ENCODE data around the gene ARL14EPL. TPM values are rescaled to one million over a fixed set of nuclear protein-coding genes. Genes with fewer than 3 reads are reported as not detected.

ARL14EPL gene
- total and polyA plus RNA-seq, 2 donors (not counting 3 experiments of a cell fraction or from before 2014, with no cell fraction given), result 0.10 to 0.58 TPM

- Histone ChIP-seq H3K27ac (ENCODE audit: insufficient read depth, low read depth, low read length) (no peak overlapping the region), H3K9ac (replicated peaks; ENCODE audit: extremely low read depth, insufficient read depth, low read length) (no peak overlapping the region), H3K9me3 (replicated peaks; ENCODE audit: control insufficient read depth, insufficient read depth, low read length) (no peaks in the 10 kb centered on the region), H3K9me1 (replicated peaks; ENCODE audit: control insufficient read depth, extremely low read depth, insufficient read depth, low read length) (no peaks in the 10 kb centered on the region), H3K4me2 (ENCODE audit: insufficient read depth, low read length) (no peak overlapping the region), H2AFZ (ENCODE audit: low read depth, low read length) (no peak overlapping the region), H3K4me1 (ENCODE audit: control insufficient read depth, extremely low read depth, insufficient read depth, low read length) (no peaks in the 10 kb centered on the region), H3K27me3 (ENCODE audit: control insufficient read depth in 2 of 2, insufficient read depth in 2 of 2, low read length in 2 of 2) (peaks cover 0 to 2% of the 10 kb centered on the region in 2 experiments), H3K36me3 (ENCODE audit: control insufficient read depth in 2 of 2, extremely low read depth in 1 of 2, insufficient read depth in 2 of 2, low read length in 2 of 2) (no peaks in the 10 kb centered on the region), H3K79me2 (ENCODE audit: control insufficient read depth, insufficient read depth, low read length) (no peaks in the 10 kb centered on the region), H3K4me3 (replicated peaks in 1 of 3; ENCODE audit: insufficient read depth in 1 of 3, low read depth in 1 of 3, low read length in 3 of 3) (no peak overlapping the region), H4K20me1 (replicated peaks; ENCODE audit: control insufficient read depth, extremely low read depth, insufficient read depth, low read length) (no peaks in the 10 kb centered on the region)
- no peak for FAIRE-seq
- no peak for DNase-seq (ENCODE audit: low read depth, low spot score)
- no peak for TF ChIP-seq EZH2 (IDR thresholded peaks at IDR 0.05; ENCODE audit: borderline replicate concordance, low read depth, low read length, severe bottlenecking)
- no peak for TF ChIP-seq GATA2 (IDR thresholded peaks at IDR 0.05; ENCODE audit: insufficient read depth, insufficient read length, low read depth, low read length)
- TF ChIP-seq MAX (IDR thresholded peaks at IDR 0.05; ENCODE audit: insufficient read depth, insufficient read length), result no peak
- TF ChIP-seq JUN (IDR thresholded peaks at IDR 0.05; ENCODE audit: borderline replicate concordance, insufficient read depth, insufficient read length, low read depth), result no peak
- no peak for TF ChIP-seq MYC (IDR thresholded peaks at IDR 0.05; ENCODE audit: low read depth, low read length)
- no peak for TF ChIP-seq POLR2A (IDR thresholded peaks at IDR 0.05; ENCODE audit: low read depth, low read length)
- TF ChIP-seq POLR2AphosphoS5 (IDR thresholded peaks at IDR 0.05; ENCODE audit: insufficient read depth, low read depth, low read length), result no peak
- TF ChIP-seq FOS (IDR thresholded peaks at IDR 0.05; ENCODE audit: borderline replicate concordance, insufficient read depth, low read length), result no peak
- no peak for TF ChIP-seq CTCF (IDR thresholded peaks at IDR 0.05; ENCODE audit: extremely low read depth in 1 of 2, insufficient read depth in 1 of 2, low read depth in 1 of 2, low read length in 2 of 2)
- dilution Hi-C loops (cut with MboI; ENCODE audit: extremely low pct_ligation_motif_present, low sequenced_read_pairs) (no loop called here), intact Hi-C loops (cut with micrococcal nuclease) (no loop called here)
- ChIA-PET POLR2A (no interaction called here), CTCF (interaction anchor here (1.0 to 1.7 kb wide), 3 partner anchors 12 to 156 kb away, joined by 4 to 5 read pairs (median 4); no protein-coding TSS in a partner anchor)
- BruUV-seq (replicated peaks), result no TSS peak
These were observed 11.8 kb downstream of the ARL14EPL start for GRCh38 chr5:116044073-116044472.
